PFSK-1 (cell line): ENCODE results near the gene TICRR.

ENCODE experiments used
- FOXP2 ChIP-seq: optimal IDR thresholded peaks from 2 replicates; pipeline ENCODE3; 2011; ENCODE audit warnings: borderline replicate concordance, control low read depth, inconsistent platforms; ENCODE audit not compliant: insufficient read depth; ENCODE audit errors: extremely low read length, extremely low read depth
- POLR2AphosphoS5 ChIP-seq: IDR thresholded peaks from 2 replicates; pipeline ENCODE4 v1.6.1; 2012; ENCODE audit warnings: low read depth, mild to moderate bottlenecking, control low read depth, low read length, moderate library complexity
- SIN3A ChIP-seq: IDR thresholded peaks from 2 replicates; pipeline ENCODE4 v1.6.1; 2012; ENCODE audit warnings: mild to moderate bottlenecking, low read length, moderate library complexity, borderline replicate concordance; ENCODE audit not compliant: insufficient read depth
- TAF1 ChIP-seq: IDR thresholded peaks from 2 replicates; pipeline ENCODE4 v1.6.1; 2012; ENCODE audit warnings: low read length, control low read depth, borderline replicate concordance; ENCODE audit not compliant: insufficient read depth
- TF ChIP-seq, protein P1 (sequence below), 2 experiments: IDR thresholded peaks; 2 replicates each; pipeline versions ENCODE4 v1.6.1 to v1.8.0; 2011 to 2012; ENCODE audit warnings: low read depth in 2 of 2, low read length in 2 of 2, control low read depth in 1 of 2, inconsistent platforms in 1 of 2, mild to moderate bottlenecking in 1 of 2, moderate library complexity in 1 of 2; ENCODE audit not compliant: insufficient read depth in 1 of 2

TICRR gene

DNA sequence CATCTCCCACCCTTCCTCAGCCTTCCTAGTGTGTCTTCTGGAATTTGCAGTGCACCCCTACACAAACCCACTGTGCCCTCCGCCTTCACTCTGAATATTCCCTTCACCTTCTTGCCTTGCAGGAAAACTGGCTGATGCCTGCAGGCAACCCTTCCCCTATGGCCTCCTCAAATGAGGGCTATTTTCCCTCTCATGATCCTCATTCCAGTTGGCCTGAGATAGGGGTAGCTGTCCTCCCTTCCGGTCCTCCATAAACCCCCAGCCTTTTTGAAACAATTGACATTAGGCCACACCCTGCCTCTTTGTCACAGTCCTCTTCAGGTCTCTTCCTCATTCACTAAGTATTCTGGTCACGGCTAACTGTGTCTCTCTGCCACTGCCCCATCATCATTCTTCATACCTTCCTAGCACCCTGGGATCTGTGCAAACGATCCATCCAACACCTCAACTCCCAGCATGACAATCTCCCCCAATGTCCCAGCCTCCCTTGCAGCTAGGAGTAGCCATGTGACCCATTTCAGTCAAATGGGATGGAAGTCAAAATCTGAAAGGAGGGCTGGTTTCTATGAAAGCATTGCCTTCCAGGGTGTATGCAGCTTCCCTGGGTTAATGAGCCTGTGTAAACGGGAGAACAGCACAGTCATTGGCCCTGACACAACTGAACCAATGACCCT lies 8.5 kb upstream of the TICRR start:
- TF ChIP-seq POLR2AphosphoS5 (no peak), FOXP2 (no peak), SIN3A (no peak), TAF1 (no peak)
- TF ChIP-seq, protein P1, sequence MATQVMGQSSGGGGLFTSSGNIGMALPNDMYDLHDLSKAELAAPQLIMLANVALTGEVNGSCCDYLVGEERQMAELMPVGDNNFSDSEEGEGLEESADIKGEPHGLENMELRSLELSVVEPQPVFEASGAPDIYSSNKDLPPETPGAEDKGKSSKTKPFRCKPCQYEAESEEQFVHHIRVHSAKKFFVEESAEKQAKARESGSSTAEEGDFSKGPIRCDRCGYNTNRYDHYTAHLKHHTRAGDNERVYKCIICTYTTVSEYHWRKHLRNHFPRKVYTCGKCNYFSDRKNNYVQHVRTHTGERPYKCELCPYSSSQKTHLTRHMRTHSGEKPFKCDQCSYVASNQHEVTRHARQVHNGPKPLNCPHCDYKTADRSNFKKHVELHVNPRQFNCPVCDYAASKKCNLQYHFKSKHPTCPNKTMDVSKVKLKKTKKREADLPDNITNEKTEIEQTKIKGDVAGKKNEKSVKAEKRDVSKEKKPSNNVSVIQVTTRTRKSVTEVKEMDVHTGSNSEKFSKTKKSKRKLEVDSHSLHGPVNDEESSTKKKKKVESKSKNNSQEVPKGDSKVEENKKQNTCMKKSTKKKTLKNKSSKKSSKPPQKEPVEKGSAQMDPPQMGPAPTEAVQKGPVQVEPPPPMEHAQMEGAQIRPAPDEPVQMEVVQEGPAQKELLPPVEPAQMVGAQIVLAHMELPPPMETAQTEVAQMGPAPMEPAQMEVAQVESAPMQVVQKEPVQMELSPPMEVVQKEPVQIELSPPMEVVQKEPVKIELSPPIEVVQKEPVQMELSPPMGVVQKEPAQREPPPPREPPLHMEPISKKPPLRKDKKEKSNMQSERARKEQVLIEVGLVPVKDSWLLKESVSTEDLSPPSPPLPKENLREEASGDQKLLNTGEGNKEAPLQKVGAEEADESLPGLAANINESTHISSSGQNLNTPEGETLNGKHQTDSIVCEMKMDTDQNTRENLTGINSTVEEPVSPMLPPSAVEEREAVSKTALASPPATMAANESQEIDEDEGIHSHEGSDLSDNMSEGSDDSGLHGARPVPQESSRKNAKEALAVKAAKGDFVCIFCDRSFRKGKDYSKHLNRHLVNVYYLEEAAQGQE (IDR thresholded peaks at IDR 0.05; ENCODE audit: insufficient read depth in 1 of 2, low read depth in 2 of 2, low read length in 2 of 2), result no peak

DNA sequence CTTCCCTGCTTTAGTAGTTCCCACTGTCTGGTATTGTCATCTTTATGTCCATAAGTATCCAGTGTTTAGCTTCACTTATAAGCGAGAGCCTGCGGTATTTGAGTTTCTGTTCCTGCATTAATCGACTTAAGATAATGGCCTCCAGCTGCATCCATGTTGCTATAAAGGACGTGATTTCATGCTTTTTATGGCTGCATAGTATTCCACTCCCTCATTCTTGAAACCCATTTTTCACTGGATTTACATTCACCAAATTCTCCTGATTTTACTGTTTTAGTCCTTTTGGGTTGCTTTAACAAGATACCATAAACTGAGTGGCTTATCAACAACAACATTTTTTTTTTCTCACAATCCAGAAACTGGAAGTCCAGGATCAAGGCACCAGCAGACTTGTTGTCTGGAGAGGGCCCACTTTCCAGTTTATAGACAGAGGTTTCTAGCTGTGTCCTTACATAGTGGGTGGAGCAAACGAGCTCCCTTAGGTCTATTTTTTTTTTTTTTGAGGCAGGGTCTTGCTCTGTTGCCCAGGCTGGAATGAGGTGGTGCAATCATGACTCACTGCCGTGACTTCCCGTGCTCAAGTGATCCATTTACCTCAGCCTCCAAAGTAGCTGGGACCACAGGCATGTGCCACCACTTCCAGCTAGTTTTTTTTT lies 6.1 kb upstream of the TICRR start:
- TF ChIP-seq, protein P1 (IDR thresholded peaks at IDR 0.05; ENCODE audit: insufficient read depth in 1 of 2, low read depth in 2 of 2, low read length in 2 of 2), result no peak
- TF ChIP-seq SIN3A (no peak), TAF1 (no peak), POLR2AphosphoS5 (no peak), FOXP2 (no peak)

DNA sequence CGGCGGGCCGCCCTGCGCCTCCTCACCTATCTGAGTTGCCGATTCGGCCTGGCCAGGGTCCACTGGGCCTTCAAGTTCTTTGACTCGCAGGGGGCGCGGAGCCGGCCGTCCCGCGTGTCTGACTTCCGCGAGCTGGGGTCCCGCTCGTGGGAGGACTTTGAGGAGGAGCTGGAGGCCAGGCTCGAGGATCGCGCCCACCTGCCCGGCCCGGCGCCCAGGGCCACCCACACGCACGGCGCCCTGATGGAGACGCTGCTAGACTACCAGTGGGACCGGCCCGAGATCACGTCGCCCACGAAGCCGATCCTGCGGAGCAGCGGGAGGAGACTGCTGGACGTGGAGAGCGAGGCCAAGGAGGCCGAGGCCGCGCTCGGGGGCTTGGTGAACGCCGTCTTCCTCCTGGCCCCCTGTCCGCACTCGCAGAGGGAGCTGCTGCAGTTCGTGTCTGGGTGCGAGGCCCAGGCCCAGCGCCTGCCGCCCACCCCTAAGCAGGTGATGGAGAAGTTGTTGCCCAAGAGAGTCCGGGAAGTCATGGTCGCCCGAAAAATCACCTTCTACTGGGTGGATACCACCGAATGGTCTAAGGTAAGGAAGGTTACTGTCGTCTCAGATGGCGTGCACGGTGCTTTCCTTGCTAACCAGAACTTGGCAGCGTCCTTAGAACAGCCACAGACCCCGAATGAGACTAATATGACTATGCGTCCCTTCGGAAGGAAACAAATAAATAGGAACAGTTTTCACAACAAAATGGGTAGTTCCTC lies 567 bp downstream of the TICRR start:
- TF ChIP-seq, protein P1 (IDR thresholded peaks at IDR 0.05; ENCODE audit: insufficient read depth in 1 of 2, low read depth in 2 of 2, low read length in 2 of 2), result no peak
- TF ChIP-seq POLR2AphosphoS5, result no peak; the same call in 1 of the 2 replicates
- TF ChIP-seq FOXP2, result no peak
- TF ChIP-seq SIN3A, result no peak
- TF ChIP-seq TAF1, result no peak

DNA sequence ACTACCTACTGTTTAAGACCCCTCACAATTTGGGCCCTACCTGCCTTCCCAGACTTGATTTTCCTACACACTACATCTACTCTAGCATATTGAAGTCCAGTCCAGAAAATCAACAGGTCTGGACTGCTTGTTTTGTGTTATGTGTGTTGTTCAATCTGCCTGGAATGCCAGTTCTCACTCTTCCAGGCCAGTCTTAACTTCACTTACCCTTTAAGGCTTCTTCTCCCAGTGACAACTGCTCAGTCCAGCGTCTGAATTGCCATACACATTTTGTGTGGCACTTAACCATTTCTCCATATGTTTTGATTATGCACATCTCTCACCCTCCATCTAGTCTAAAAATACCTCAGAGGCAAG lies 1.1 kb downstream of the TICRR start:
- TF ChIP-seq FOXP2 (no peak), POLR2AphosphoS5 (no peak), TAF1 (no peak), SIN3A (no peak)
- TF ChIP-seq, protein P1 (IDR thresholded peaks at IDR 0.05; ENCODE audit: insufficient read depth in 1 of 2, low read depth in 2 of 2, low read length in 2 of 2), result no peak
